NOMO-1 treated with DMSO at 0.1 percent for 48 hours (cell line): Measurements from ENCODE around the gene ZNF316.

Source experiments
- DNase-seq: peaks from one replicate; lab custom pipeline; 2025; ENCODE audit not compliant: unreplicated experiment; lab: John Stamatoyannopoulos, UW

ZNF316 gene

DNA sequence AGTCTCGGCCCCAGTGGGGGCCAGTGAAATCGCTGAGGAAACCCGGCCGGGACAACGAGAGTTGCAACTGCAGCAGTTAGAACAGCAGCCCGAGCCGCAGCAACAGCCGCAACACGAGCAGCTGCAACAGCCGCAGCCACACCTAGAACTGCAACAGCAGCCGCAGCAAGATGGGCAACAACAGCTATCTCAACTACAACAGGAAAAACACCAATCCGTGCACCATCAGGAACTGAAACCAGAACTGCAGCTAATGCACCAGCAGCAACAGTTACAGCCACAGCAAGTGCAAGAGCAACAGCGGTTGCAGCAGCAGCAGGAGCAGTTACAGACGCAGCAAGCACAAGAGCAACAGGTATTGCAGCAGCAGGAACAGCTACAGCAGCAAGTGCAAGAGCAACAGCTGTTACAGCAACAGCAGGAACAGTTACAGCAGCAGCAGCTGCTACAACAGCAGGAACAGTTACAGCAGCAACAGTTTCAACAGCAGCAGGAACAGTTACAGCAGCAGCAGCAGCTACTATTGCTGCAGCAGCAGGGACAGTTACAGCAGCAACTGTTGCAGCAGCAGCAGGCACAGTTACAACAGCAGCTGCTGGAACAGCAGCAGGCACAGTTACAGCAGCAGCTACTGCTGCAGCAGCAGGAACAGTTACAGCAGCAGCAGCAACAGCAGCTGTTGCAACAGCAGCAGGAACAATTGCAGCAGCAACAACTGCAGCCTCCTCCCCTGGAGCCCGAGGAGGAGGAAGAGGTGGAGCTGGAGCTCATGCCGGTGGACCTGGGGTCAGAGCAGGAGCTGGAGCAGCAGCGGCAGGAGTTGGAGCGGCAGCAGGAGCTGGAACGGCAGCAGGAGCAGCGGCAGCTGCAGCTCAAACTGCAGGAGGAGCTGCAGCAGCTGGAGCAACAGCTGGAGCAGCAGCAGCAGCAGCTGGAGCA is 15.7 kb upstream of the ZNF316 start:
- no peak for DNase-seq

DNA sequence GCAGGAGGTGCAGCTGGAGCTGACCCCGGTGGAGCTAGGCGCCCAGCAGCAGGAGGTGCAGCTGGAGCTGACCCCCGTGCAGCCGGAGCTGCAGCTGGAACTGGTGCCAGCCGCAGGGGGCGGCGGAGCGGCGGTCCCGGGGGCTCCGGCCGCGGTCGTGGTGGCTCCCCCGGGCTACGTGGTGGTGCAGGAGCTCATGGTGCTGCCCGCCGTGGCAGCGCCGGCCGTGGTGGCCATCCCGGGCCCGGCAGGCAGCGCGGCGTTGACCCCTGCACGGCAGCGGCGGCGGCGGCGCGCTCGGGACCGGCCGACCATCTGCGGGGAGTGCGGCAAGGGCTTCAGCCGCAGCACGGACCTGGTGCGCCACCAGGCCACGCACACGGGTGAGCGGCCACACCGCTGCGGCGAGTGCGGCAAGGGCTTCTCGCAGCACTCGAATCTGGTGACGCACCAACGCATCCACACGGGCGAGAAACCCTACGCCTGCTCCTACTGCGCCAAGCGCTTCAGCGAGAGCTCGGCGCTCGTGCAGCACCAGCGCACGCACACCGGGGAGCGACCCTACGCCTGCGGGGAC is 14.9 kb upstream of the ZNF316 start:
- no peak for DNase-seq

DNA sequence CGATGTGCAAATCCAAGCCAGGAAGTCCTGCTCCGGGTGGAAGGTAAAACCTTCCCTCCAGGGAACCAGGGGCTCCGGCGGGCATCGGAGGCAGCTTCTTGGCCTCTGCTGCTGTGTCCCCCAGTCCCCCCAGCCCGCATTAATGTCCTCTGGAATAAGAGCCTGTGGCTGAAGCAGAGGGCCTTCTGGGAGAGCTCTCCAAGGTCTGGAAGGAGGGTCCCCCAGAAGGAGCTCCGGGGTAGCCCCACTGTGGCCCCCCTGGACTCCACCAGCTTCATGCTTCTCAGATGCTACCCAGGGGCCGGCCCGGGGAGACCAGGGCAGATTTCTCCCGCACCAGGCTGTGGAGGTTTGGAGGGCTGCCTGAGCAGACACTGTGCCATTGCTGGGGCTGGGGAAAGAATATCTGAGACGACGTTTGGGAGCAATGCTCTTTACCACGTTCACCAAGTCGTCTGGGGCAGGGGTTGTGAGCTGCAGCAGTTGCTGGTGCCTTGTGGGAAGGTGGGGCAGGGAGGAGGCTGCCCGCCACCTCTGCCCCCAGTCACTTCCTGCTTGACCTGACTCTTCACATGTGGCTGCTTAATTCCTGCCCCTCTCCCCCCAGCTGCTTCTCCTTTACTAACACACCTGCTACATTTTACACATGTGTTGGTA is 13.4 kb upstream of the ZNF316 start:
- DNase-seq: no peak

GRCh38 chr7:6624246-6624611 is 12.9 kb upstream of the ZNF316 start:
- DNase-seq: no peak

GRCh38 chr7:6628045-6628444 is 9.1 kb upstream of the ZNF316 start:
- DNase-seq: no peak

DNA sequence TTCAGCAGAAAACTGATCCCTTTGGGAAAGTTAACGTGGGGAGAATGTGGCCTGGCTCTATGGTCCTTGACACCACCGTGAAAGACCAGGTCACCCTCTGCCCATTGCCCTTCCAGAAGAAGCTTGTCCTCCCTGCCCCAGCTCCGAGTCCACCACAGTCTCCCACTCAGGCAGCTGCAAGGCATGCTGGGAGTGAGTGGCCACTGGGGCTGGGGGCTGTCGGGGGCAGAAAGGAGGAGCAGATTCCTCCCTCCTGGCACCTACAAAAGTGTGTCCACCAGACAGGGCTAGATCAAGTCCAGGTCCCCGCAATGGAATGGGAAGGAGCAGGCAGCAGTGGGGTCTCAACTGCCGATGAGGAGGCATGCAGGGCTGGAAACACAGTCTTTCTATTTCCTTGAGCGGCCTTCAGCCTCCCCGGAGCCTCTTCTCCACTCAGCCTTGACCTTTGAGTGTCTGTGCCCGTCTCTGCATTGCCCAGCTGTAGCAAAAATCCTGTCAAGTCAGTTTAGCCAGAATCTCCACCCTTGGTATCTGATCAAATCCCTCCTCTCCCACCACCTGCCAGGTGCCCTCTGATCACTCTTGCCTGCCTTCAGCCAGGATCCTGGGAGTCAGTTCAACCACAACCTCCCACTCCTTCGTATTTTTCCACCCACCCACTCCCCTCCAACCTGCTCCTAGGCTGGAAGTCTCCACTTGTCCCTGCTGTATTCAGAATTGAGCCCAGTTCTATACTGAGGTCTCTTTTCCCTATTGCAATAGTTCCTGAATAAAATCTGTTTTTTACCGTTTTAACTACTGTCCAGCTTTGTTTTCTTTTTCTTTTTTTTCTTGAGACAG is 6.9 kb upstream of the ZNF316 start:
- DNase-seq: no peak

- DNase-seq: no peak
These were observed 5.5 kb upstream of the ZNF316 start for GRCh38 chr7:6631605-6632004.

GRCh38 chr7:6634021-6634420 is 3.1 kb upstream of the ZNF316 start:
- DNase-seq: no peak

GRCh38 chr7:6634971-6635370 is 2.1 kb upstream of the ZNF316 start:
- peak; percentile 9 for DNase-seq

- DNase-seq: peak; percentile 26
These were observed 569 bp downstream of the ZNF316 start for GRCh38 chr7:6637544-6638229.

DNA sequence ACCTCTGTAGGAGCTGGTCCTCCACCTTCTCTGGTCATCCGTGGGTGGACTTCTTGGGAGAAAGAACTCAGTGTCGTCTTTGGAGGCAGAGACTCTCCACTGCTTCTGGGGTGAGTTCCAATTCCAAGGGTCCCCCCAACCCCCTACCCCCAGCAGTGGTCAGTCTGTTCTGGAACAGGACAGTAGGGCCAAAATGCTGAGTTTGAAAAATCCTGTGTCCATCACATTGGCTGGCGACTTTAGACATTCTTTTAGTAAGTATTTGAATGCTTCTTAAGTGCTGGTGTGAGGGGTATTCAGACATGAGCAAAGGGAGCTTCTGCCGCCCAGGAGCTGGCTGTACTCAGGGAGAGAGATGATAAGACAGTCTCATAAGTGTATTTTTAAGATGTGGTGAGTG is 1.9 kb downstream of the ZNF316 start:
- no peak for DNase-seq

GRCh38 chr7:6639627-6640026 is 2.5 kb downstream of the ZNF316 start:
- DNase-seq: no peak

- no peak for DNase-seq
These were observed 3.2 kb downstream of the ZNF316 start for GRCh38 chr7:6640246-6640721.

- no peak for DNase-seq
These were observed 4.4 kb downstream of the ZNF316 start for GRCh38 chr7:6641305-6642035.

DNA sequence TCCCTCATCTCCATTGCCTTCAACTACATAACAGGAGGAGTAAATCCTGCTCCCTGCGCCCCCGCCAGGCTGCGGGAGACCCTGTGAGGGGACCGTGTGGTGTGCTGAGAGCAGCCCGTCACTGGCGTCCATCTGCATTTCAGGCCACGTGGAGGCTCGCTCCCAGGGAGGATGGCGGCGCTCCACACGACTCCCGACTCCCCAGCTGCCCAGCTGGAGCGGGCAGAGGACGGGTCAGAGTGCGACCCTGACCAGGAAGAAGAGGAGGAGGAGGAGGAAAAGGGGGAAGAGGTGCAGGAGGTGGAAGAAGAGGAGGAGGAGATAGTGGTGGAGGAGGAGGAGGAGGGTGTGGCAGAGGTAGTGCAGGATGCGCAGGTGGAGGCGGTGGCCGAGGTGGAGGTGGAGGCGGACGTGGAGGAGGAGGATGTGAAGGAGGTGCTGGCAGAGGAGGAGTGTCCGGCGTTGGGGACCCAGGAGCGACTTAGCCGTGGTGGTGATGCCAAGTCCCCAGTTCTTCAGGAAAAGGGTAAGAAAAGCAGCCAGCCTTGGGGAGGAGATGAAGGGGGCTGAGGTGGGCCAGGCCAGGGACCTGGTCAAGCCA is 5.2 kb downstream of the ZNF316 start:
- DNase-seq: no peak

GRCh38 chr7:6642861-6643640 is 5.9 kb downstream of the ZNF316 start:
- no peak for DNase-seq

DNA sequence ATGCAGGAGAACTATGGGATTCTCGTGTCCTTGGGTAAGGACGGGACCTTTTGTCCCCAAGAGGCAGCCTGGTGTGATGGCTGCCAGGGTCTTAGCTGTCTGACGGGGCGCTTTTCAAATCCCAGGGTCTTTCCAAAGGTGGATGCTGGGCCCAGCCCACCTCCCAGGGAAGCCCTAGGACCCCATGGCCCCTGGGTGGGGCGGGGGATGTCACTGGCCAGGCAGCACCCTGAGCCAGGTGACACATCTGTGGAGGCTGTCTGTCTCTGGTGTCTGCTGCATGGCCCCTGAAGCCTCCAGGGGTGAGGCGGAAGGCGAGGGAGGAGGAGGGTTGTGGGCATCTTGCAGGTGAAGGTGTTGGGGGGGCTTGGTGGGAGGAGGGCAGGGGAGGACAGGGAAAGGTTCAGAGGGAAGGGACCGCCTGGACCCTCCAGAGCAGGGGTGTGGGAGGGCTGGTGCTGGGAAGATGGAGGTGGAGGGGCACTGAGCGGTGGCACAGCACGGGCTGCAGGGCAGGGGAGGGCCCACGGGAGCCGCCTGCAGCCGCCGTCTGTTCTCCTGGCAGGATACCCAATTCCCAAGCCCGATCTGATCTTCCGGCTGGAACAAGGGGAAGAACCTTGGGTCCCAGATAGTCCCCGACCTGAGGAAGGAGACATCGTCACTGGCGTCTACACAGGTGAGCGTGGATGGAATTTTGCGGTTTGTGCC is 7.0 kb downstream of the ZNF316 start:
- DNase-seq: no peak

DNA sequence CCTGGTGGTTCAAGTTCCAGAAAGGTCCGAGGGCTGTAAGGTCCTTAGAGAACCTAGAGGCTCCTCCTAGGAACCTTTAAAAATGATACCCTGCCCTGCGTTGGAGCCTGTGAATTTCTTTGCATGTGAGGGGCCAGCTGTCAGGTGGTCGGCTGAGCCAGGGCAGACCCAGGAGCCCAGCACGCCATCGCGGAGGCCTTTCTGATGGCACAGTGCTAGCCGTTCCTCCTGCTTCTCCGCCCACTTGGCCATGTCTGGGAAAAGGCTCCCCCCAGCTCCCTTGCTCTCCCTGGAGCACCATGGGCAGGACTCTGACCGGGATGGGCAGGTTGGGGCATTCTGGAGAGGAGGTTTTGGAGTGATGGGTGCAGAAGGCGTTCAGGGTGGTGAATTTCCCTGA is 7.6 kb downstream of the ZNF316 start:
- DNase-seq: no peak
